Measurements from ENCODE around the gene ARID3B. TPM values are rescaled to one million over a fixed set of nuclear protein-coding genes. Genes with fewer than 3 reads are reported as not detected.

ARID3B gene
- total and polyA plus RNA-seq, 7 donors, result 1.8 to 5.5 (median 3.0) TPM

DNA sequence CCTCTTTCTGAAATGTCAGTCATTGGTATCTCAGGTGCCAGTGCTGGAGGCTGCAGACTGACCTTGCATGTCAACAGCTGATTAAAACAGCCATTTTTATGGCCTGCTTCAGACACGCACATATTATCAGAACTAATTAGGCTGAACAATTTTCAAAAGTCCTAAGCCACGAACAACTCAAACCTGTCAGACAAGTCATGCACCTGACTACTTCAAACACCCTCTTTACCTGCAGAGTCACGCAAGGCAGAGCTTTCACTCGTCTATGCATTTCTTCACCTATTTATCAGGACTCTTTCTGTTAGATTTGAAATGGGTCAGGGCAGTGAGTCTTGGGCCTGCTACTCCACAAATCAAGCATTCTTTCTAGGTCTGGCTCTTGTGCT is 101.3 kb downstream of the ARID3B start:
- Histone ChIP-seq H3K36me3 (ENCODE audit: insufficient read depth in 1 of 2, low read depth in 1 of 2) (peaks cover 3 to 46% of the 10 kb centered on the region in 2 donors), H3K4me1 (peaks cover 21% of the 10 kb centered on the region)
- WGBS, 3 donors, result 68 to 85% (median 70%) methylated on average over 4 of the region's 4 CpGs

DNA sequence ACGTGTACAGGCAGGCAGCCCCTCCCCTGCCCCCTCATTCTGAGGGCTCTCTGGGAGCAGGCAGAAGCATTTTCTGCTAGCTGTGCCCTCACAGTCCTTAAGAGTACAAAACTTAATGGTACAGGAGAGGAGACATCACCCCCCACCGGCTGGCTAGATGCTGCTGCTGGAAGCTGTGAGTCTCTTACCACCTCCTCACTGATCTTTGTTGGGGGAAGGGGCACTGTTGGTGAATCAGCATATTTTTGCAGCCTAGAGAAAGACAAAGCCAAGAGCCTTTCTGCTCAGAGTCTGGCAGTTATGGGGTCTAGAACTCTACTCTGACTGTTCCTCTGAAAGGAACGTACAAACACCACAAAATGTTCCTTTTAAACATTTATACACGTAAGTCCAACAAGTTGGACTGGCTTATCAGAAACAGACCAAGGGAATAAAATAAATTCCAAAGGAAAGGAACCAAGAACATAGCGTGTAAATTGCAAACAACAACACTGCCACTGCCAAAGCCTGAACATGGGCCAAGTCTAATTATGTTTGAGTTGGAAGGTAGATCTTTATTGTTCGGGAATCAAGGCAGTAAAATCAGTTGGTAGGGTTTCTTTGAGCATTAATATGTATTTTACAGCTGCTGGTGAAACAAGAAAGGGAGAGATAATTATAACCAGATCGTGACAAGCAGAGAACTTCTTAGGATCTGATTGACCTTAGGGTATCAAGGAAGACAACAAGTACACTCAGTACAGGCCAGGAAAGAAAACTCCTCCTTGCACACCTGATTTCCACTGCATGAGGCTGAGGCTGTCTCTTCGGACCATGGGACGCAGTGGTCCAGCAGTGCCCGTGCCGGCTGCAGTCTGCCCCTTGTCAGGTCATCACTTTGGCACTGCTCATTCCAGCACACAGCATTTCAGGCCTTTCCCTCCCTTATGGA is 102.0 kb downstream of the ARID3B start:
- H3K9me3 ChIP-seq, result no peaks in the 10 kb centered on the region
- DNase-seq (no peak), ATAC-seq (no peak)
- intact Hi-C loops (cut with DNase I), result no loop called here
- peaks cover 27% of the 10 kb centered on the region for H3K4me1 ChIP-seq
- H3K27me3 ChIP-seq (ENCODE audit: insufficient read depth in 3 of 3, low read length in 2 of 3), result no peaks in the 10 kb centered on the region
- H3K36me3 ChIP-seq (ENCODE audit: insufficient read depth in 1 of 2, low read depth in 1 of 2), result peaks cover 3 to 40% of the 10 kb centered on the region in 2 donors
- TF ChIP-seq, protein P1, sequence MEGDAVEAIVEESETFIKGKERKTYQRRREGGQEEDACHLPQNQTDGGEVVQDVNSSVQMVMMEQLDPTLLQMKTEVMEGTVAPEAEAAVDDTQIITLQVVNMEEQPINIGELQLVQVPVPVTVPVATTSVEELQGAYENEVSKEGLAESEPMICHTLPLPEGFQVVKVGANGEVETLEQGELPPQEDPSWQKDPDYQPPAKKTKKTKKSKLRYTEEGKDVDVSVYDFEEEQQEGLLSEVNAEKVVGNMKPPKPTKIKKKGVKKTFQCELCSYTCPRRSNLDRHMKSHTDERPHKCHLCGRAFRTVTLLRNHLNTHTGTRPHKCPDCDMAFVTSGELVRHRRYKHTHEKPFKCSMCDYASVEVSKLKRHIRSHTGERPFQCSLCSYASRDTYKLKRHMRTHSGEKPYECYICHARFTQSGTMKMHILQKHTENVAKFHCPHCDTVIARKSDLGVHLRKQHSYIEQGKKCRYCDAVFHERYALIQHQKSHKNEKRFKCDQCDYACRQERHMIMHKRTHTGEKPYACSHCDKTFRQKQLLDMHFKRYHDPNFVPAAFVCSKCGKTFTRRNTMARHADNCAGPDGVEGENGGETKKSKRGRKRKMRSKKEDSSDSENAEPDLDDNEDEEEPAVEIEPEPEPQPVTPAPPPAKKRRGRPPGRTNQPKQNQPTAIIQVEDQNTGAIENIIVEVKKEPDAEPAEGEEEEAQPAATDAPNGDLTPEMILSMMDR (IDR thresholded peaks at IDR 0.05), result no peak
- WGBS, 3 donors, result 24 to 42% (median 31%) methylated on average over 11 of the region's 11 CpGs
- peak overlapping the region; percentile 3 for H3K27ac ChIP-seq
- no peak overlapping the region for H3K4me3 ChIP-seq

More for the DNA sequence above, 101.3 kb downstream of the ARID3B start:
- TF ChIP-seq, protein P1 (IDR thresholded peaks at IDR 0.05), result no peak
- ATAC-seq (no peak), DNase-seq (no peak)
- intact Hi-C loops (cut with DNase I), result no loop called here
- H3K9me3 ChIP-seq, result no peaks in the 10 kb centered on the region
- no peaks in the 10 kb centered on the region for H3K27me3 ChIP-seq (ENCODE audit: insufficient read depth in 3 of 3, low read length in 2 of 3)
- no peak overlapping the region for H3K4me3 ChIP-seq
- H3K27ac ChIP-seq, result no peak overlapping the region

DNA sequence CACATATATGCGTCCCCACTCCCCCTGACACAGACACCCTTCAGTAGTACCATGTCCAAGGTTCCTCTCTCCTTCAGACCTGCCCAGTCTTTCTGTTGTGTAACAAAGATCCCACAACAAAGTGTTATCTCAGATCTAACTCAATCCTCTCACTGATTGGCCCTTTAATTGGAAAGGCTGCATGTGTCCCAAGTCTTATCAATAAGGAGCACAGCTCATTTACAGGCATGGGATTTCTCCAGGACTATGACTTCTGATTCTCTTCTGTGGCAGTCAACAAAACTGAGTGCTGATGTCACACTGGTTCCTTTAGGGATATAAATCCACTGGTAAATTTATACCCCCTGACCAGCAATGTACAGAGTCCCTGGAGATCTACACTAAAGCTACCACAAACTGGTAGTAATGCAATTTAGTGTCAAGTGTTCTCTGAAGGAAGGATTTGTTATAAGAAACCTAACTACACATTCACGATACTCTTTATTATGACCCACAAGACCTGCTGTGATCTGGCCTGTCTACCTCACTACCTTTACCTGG is 102.7 kb downstream of the ARID3B start:
- intact Hi-C loops (cut with DNase I), result no loop called here
- WGBS, 3 donors, result 76 to 87% (median 85%) methylated on average over 2 of the region's 2 CpGs
- H3K36me3 ChIP-seq (ENCODE audit: insufficient read depth in 1 of 2, low read depth in 1 of 2), result peaks cover 3 to 33% of the 10 kb centered on the region in 2 donors

DNA sequence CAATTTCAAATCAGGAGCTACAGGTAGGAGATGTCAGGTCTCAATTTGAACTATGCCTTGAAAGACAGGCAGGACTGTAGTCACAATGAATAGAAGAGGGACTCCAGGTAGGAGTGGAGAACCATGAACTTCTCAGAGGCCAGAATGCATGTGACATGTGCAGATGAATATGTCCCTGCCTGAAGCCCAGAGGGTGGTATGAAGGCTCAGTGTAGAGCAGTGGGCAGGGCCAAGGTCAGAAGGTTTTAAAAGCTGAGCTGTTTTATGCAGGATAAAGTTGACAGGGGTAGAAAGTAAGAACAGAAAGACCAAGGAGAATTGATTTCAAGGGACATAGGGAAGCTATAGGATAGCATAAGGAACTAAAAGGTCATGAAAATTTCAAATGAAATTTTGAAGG is 105.5 kb downstream of the ARID3B start:
- no peaks in the 10 kb centered on the region for H3K27me3 ChIP-seq (ENCODE audit: insufficient read depth in 3 of 3, low read length in 2 of 3)
- H3K4me3 ChIP-seq, result no peak overlapping the region
- ATAC-seq, result no peak
- H3K36me3 ChIP-seq (ENCODE audit: insufficient read depth in 1 of 2, low read depth in 1 of 2), result peaks cover 0 to 7% of the 10 kb centered on the region in 2 donors
- H3K4me1 ChIP-seq, result peaks cover 42% of the 10 kb centered on the region
- DNase-seq, result no peak
- TF ChIP-seq, protein P1 (IDR thresholded peaks at IDR 0.05), result no peak
- no peak overlapping the region for H3K27ac ChIP-seq
- H3K9me3 ChIP-seq, result no peaks in the 10 kb centered on the region
- intact Hi-C loops (cut with DNase I), result no loop called here

More for the DNA sequence above, 102.7 kb downstream of the ARID3B start:
- TF ChIP-seq, protein P1 (IDR thresholded peaks at IDR 0.05), result no peak
- ATAC-seq (no peak), DNase-seq (no peak)
- H3K27ac ChIP-seq, result peak overlapping the region; percentile 3
- no peaks in the 10 kb centered on the region for H3K27me3 ChIP-seq (ENCODE audit: insufficient read depth in 3 of 3, low read length in 2 of 3)
- H3K4me1 ChIP-seq, result peaks cover 35% of the 10 kb centered on the region
- no peaks in the 10 kb centered on the region for H3K9me3 ChIP-seq
- no peak overlapping the region for H3K4me3 ChIP-seq

Other genes starting within 250 kb of the ARID3B start
- 1 to 10 TPM in 2 of 4 donors, under 1 TPM in 2; 0.61 to 5.0 (median 2.2) TPM for gene CYP11A1, start 173.6 kb upstream of the ARID3B start, total RNA-seq
- under 1 TPM; 0.14 to 0.24 (median 0.18) TPM for gene CYP11A1, start 173.6 kb upstream of the ARID3B start, polyA plus RNA-seq
- gene SEMA7A, start 107.3 kb upstream of the ARID3B start, total RNA-seq, result 1 to 10 TPM in 3 of 4 donors, under 1 TPM in 1; 0.71 to 2.0 (median 1.5) TPM
- 1 to 10 TPM in 1 of 3 donors, under 1 TPM in 2; 0.44 to 1.2 (median 0.46) TPM for gene SEMA7A, start 107.3 kb upstream of the ARID3B start, polyA plus RNA-seq
- gene UBL7, start 80.1 kb upstream of the ARID3B start, total RNA-seq, result 10 to 100 TPM; 52.3 to 72.7 (median 59.7) TPM
- gene UBL7, start 80.1 kb upstream of the ARID3B start, polyA plus RNA-seq, result 10 to 100 TPM; 45.5 to 91.7 (median 62.8) TPM
- gene CLK3, start 74.6 kb downstream of the ARID3B start, total RNA-seq, result 10 to 100 TPM; 40.9 to 57.5 (median 46.5) TPM
- 10 to 100 TPM; 36.6 to 61.8 (median 51.6) TPM for gene CLK3, start 74.6 kb downstream of the ARID3B start, polyA plus RNA-seq
- gene EDC3, start 154.8 kb downstream of the ARID3B start, total RNA-seq, result 10 to 100 TPM; 18.3 to 24.1 (median 19.7) TPM
- gene EDC3, start 154.8 kb downstream of the ARID3B start, polyA plus RNA-seq, result 10 to 100 TPM in 2 of 3 donors, 1 to 10 TPM in 1; 7.8 to 19.8 (median 16.0) TPM
- 1 to 10 TPM in 1 of 4 donors, under 1 TPM in 1, not detected in 2; 0.11 to 2.4 TPM for gene CYP1A1, start 184.3 kb downstream of the ARID3B start, total RNA-seq
- gene CYP1A1, start 184.3 kb downstream of the ARID3B start, polyA plus RNA-seq, result 1 to 10 TPM in 1 of 3 donors, under 1 TPM in 2; 0.14 to 3.0 (median 0.61) TPM
- gene CYP1A2, start 207.6 kb downstream of the ARID3B start, total RNA-seq, result not detected
- gene CYP1A2, start 207.6 kb downstream of the ARID3B start, polyA plus RNA-seq, result under 1 TPM in 1 of 3 donors, not detected in 2; 0.03 TPM
- 10 to 100 TPM; 15.5 to 23.8 (median 17.9) TPM for gene CSK, start 240.9 kb downstream of the ARID3B start, total RNA-seq
- gene CSK, start 240.9 kb downstream of the ARID3B start, polyA plus RNA-seq, result 10 to 100 TPM; 12.2 to 29.6 (median 15.1) TPM

Measured in psoas muscle (tissue), 8 donors.